Activated naive CD4-positive, alpha-beta T cell (primary cell): ENCODE data around the gene EBF3.

Source experiments
- DNase-seq, 4 experiments: peaks; one replicate each; lab custom pipeline; 2025; lab: John Stamatoyannopoulos, UW

Gene EBF3

GRCh38 chr10:129942936-129943715, 20.9 kb downstream of the EBF3 start:
- DNase-seq: no peak

DNA sequence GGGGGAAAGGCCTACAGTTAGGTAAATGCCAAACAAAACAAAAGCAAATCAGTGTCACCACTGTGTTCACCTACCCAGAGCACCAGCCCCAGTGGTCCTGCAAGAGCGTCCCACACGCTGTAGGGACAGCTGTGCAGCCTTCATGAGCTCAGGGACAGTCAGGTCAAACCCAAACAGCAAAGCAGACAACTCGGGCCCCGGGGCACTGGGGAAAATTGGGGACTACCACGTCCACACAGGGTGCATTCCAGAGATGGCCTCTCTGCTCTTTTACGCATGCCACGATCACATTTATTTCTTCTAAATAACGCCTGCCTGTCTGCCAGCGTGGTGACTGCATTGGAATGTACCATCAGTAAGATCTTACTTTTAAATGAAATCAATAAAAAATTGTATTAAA, 21.7 kb downstream of the EBF3 start:
- no peak for DNase-seq

- no peak for DNase-seq
Observed at GRCh38 chr10:129942019-129942277, 22.1 kb downstream of the EBF3 start.

DNA sequence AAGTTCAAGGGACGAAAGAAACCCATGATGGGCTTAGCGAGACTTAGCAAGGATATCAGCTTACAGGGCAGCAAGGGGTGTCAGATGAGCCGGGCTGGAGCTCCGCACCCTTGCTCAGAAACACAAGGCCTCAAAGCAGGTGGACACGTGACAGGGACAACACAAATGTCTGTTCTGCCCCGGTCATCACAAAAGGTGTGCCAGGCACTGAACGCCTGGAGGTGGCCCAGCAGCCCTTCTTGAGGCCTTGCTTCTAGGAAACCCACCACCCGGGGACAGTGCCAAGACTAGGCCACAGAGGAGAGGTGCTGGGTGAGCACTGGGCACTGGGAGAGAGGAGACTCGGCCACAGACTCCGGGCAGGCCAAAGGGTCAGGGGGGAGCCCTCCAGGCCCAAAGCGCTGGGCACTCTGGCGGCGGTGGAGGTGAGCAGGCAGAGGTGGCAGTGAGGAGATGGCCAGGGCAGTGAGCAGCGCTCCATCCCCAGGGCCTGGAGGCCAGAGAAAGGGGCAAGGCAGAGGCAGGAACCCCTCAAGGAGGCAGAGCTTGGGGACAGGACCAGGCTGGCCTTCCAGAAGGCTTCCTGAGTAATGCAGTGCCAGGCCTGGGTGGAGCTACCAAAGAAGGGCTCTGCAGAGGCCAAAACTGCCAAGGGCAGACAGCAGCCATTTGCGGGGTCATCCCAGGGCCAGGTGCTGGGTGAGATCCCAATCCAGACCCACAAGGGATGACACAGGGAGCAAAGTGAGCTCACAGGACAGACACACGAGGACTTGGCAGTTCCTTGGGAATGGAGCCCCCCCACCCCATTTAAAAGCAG, 22.7 kb downstream of the EBF3 start:
- no peak for DNase-seq

DNA sequence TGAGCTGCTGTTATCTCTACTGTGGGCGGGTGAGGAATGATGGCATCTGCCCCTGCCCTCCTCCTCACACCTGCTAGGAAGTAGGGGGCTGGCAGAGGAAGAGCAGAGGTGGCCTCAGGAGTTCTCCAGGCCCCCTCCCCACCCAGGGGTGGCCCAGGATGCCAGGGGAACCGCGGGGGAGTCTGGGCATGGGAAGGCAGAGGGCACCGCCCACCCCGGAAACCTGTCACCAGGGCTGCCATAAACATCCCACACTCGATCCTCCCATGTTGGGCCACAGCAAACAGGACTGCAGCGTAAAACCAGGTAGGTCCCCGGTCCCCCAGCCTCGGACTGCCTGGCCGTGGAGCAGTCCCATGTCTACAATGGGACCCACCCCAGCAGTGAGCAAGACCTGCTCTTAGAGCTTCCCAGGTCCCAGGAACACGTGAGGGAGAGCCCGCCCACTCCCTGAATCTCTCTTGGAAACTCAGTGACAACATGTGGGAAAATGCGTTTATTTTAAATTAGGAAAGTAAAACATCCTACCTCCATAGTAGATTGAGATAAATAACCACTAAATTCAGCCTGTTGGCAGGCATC, 23.4 kb downstream of the EBF3 start:
- DNase-seq: no peak

DNA sequence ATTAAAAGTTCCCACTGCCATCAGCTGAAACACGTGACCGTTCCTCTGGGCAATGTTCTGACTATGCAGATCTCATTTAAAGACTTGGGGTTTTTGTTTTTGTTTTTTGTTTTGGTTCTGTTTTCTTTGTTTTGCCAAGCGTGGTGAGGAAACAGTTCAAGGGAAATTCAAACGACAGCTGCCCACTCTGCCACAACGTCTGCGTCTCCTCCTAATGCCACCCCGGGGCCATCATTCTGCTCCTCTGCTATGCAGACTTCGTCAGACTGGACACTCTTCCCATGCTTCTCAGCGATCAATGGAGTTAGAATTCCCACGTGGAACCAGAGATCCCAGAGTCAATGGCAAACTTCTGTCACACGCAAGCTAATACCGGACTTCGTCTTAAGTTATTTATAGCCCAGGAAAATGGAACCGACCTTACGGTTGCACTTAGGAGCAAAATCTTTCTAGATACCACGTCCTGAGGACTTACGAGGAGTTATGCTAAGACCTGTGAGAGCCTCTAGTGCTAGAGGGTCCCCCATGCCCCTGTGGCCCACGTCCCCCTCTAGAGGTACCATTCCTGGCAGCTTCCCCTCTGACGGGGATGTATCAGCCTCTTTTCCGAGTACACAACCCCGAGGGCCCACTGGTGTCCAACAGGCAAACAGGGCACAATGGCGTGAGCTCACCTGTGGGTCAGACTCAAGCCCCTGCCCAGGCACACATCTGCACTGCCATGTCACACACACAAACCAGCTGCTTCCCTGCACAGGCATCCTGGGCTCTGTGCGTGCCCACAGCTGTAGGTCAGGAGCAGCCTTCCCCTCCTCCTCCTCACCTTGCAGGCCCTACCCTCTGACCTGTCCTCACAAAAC, 24.4 kb downstream of the EBF3 start:
- DNase-seq: no peak

DNA sequence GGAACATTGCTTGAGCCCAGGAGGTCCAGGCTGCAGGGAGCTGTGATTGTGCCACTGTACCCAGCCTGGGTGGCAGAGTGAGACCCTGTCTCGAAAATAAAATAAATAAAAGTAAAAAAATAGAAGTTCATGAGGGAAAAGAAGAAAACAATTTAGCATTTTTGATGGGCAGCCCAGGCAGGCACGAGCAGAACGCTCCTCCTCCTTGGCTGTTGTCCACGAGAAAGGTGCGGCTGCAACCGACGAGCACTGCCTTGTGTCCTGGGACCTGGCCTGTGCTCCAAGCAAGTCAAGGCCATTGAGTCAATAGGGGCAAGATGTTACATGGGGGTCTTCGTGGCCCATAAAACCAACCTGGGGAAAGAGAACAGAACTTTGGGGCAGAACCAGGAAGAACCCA, 25.6 kb downstream of the EBF3 start:
- DNase-seq: no peak

DNA sequence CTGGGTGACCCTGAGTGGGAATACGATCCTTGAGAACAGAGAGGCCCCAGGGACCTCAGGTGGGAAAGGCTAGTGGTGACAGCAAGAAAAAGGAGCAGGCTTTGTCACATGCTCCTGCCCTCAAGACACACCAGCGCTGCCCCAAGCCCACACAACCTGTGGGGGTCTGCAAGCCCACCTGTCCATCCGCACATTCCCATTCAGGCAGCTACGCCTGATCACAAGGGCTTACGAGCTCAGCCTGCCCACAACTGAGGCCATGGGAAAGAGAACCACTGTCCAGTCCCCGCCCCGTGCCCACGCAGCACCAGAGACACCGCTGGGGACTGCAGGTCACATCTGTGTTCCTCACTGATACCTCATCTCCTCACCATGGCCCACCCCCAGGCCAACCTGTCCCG, 26.7 kb downstream of the EBF3 start:
- no peak for DNase-seq

DNA sequence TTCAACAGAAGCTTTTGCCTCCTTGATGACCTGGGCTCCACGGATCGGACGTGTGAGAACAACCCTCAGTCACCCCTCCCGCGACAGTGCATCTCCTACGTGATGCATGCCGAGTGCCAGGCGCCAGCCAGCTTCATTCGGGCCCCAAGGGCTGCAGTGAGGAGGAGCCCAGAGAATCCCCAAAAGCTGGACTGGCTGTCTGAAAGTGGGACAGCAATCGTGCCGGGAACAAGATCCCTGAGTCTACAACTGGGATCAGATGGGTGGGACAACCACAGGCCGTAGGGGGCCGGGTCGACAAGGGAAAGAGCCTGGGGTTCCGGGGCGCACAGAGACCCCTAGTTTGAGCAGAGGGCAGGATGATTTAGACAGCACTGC, 27.2 kb downstream of the EBF3 start:
- no peak for DNase-seq

- DNase-seq: no peak
Observed at GRCh38 chr10:129936266-129936922, 27.7 kb downstream of the EBF3 start.

- no peak for DNase-seq
Observed at GRCh38 chr10:129935867-129936152, 28.3 kb downstream of the EBF3 start.

- no peak for DNase-seq
Observed at GRCh38 chr10:129935102-129935866, 28.8 kb downstream of the EBF3 start.

GRCh38 chr10:129934196-129934925, 29.7 kb downstream of the EBF3 start:
- no peak for DNase-seq

- no peak for DNase-seq
Observed at GRCh38 chr10:129933456-129934092, 30.5 kb downstream of the EBF3 start.

DNA sequence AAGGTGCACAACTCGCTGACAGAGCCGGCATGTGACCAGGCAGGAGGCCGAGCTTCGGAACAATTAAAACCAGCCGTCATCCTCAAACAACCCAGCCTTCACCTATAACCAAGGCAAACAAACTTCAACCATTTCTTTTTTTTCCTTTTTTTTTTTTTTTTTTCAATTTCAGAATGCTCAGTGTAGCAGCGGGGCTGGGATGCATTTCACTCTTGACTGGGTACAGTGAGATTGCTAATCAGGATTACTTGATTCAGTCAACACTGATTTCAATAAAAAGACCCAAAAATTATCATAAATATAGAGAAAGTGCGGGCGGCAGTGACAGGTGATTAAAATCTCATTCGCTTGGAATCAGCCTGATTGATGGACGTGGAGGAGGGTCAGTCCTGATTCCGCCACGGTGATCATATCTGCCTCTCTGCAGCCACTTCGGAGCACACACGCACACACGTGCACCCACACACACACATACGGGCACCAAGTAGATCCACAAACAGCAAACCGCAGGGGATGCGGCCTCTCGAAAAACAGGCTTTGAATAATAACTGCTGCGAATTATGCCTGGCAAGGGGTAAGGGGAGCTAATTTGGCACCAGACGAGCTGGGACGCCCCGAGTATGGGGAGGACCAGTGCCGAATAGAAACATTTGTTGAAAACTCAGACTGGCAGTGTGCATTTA, 31.2 kb downstream of the EBF3 start:
- DNase-seq: no peak

GRCh38 chr10:129932182-129932581, 31.9 kb downstream of the EBF3 start:
- no peak for DNase-seq

DNA sequence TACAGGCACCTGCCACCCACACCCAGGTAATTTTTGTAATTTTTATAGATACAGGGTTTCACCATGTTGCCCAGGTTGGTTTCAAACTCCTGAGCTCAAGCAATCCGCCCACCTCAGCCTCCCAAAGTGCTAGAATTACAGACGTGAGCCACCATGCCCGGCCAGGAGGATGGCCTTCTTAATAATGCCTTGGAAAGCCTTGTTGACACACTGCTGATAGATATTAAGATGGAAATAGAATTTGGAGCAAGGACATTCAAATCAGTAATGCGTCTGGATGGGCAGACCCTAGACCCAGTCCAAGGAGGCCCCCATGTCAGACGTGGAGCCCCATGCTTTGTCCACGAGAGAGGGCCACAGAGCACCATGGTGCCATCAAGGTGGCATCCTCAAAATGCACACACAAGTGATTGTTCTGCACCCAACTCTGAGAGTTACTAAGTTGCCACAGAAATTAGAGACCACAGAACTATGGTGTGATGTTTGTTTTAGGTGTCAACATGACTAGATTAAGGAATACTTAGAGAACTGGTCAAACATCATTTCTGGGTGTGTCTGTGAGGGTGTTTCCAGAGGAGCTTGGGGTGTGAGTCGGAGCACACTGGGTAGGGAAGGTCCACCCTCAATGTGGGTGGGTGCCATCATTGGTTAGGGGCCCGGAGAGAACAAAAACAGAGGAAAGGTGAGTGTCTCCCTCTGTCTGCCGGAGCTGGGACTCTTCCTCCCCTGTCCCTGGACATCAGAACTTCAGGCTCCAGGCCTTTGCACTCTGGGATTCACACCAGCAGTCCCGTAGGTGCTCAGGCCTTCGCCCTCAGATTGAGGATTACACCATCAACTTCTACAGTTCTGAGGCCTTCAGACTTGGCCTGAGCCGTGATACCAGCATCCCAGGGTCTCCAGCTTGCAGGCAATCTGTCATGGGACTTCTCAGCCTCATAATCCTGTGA, 34.5 kb downstream of the EBF3 start:
- DNase-seq: no peak

DNA sequence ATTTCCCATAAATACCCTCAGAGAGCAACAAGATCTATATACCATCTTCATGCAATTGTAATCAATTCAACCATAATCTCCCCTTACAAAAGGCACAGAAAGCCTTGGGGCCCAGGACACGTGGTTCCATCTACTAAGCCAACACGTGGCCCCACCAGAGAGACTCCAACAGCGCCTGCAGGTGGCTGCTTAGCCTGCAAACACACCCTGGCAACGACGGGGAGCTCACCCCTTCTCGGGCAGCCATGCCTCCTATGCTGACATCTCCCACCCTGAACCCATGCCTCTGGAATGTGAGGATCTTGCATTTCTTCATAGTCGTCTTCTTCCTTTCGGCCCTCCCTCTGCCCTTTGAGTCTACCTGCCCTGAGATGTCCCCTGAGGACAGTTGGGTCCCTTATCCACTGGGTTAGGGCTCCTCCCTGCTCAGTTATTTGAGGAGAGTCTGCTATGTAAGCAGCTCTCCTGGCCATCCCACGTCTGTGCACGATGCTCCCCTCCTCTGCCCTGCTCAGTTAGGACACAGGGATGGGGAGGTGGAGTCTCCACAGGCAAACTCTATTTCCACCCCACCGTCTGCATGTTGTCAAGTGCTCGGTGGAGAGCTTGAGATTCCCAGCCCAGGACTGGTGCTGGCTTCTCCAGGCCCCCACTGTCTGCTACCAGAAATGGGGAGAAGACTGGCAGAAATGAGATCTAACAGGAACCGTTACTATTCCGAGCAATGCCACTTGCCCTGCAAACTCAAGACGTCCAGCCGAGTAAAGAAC, 36.5 kb downstream of the EBF3 start:
- DNase-seq: no peak
